HEK293 (cell line): ENCODE measurements around the gene ERBB2.

Experiments
- AEBP2 ChIP-seq: fragments of 450-650 bp; formaldehyde crosslinking; IDR thresholded peaks from 2 replicates; pipeline ENCODE4 v1.5.1; 2016; ENCODE audit warnings: missing biosample characterization, missing genetic modification characterization, borderline replicate concordance
- HOXC10 ChIP-seq: sonication (generic); formaldehyde crosslinking; IDR thresholded peaks from 2 replicates; pipeline ENCODE4 v1.8.1; 2023; ENCODE audit warnings: mild to moderate bottlenecking, missing genetic modification reagents
- SALL2 ChIP-seq: fragments of 450-650 bp; formaldehyde crosslinking; IDR thresholded peaks from 2 replicates; pipeline ENCODE4 v1.5.0; 2017; ENCODE audit warnings: missing biosample characterization, mild to moderate bottlenecking, missing genetic modification characterization, borderline replicate concordance
- SCRT2 ChIP-seq: fragments of 450-650 bp; formaldehyde crosslinking; IDR thresholded peaks from 2 replicates; pipeline ENCODE4 v1.5.1; 2016; ENCODE audit warnings: missing biosample characterization, missing genetic modification characterization
- ZBTB17 ChIP-seq: fragments of 450-650 bp; formaldehyde crosslinking; IDR thresholded peaks from 2 replicates; pipeline ENCODE4 v1.5.1; 2016; ENCODE audit warnings: missing biosample characterization, missing genetic modification characterization
- ZBTB6 ChIP-seq: fragments of 450-650 bp; formaldehyde crosslinking; IDR thresholded peaks from 2 replicates; pipeline ENCODE4 v1.5.1; 2017; ENCODE audit warnings: missing biosample characterization, missing genetic modification characterization
- ZFP37 ChIP-seq: fragments of 450-650 bp; formaldehyde crosslinking; IDR thresholded peaks from 2 replicates; pipeline ENCODE4 v1.5.1; 2016; ENCODE audit warnings: missing biosample characterization, missing genetic modification characterization
- ZNF121 ChIP-seq: fragments of 450-650 bp; formaldehyde crosslinking; IDR thresholded peaks from 2 replicates; pipeline ENCODE4 v1.5.1; 2016; ENCODE audit warnings: missing biosample characterization, missing genetic modification characterization
- ZNF155 ChIP-seq: fragments of 450-650 bp; formaldehyde crosslinking; IDR thresholded peaks from 2 replicates; pipeline ENCODE4 v1.5.1; 2016; ENCODE audit warnings: missing biosample characterization, missing genetic modification characterization
- ZNF157 ChIP-seq: fragments of 450-650 bp; formaldehyde crosslinking; IDR thresholded peaks from 2 replicates; pipeline ENCODE4 v1.5.1; 2016; ENCODE audit warnings: missing biosample characterization, missing genetic modification characterization
- ZNF175 ChIP-seq: fragments of 450-650 bp; formaldehyde crosslinking; IDR thresholded peaks from 2 replicates; pipeline ENCODE4 v1.5.1; 2016; ENCODE audit warnings: missing biosample characterization, missing genetic modification characterization
- ZNF18 ChIP-seq: fragments of 450-650 bp; formaldehyde crosslinking; IDR thresholded peaks from 2 replicates; pipeline ENCODE4 v1.5.1; 2016; ENCODE audit warnings: missing biosample characterization, missing genetic modification characterization
- ZNF223 ChIP-seq: fragments of 450-650 bp; formaldehyde crosslinking; IDR thresholded peaks from 2 replicates; pipeline ENCODE4 v1.5.1; 2016; ENCODE audit warnings: missing biosample characterization, missing genetic modification characterization
- ZNF23 ChIP-seq: fragments of 450-650 bp; formaldehyde crosslinking; IDR thresholded peaks from 2 replicates; pipeline ENCODE4 v1.5.1; 2016; ENCODE audit warnings: missing biosample characterization, missing genetic modification characterization, borderline replicate concordance
- ZNF266 ChIP-seq: fragments of 450-650 bp; formaldehyde crosslinking; IDR thresholded peaks from 2 replicates; pipeline ENCODE4 v1.5.1; 2016; ENCODE audit warnings: missing biosample characterization, missing genetic modification characterization, low read depth
- ZNF292 ChIP-seq: fragments of 450-650 bp; formaldehyde crosslinking; IDR thresholded peaks from 2 replicates; pipeline ENCODE4 v1.5.1; 2016; ENCODE audit warnings: low read depth, missing biosample characterization, missing genetic modification characterization, borderline replicate concordance
- ZNF302 ChIP-seq: fragments of 450-650 bp; formaldehyde crosslinking; IDR thresholded peaks from 2 replicates; pipeline ENCODE4 v1.5.1; 2016; ENCODE audit warnings: missing biosample characterization, missing genetic modification characterization, low read depth
- ZNF416 ChIP-seq: fragments of 450-650 bp; formaldehyde crosslinking; IDR thresholded peaks from 2 replicates; pipeline ENCODE4 v1.5.1; 2016; ENCODE audit warnings: missing biosample characterization, missing genetic modification characterization
- ZNF518A ChIP-seq: fragments of 450-650 bp; formaldehyde crosslinking; conservative IDR thresholded peaks from 2 replicates; pipeline ENCODE4 v1.5.1; 2016; ENCODE audit warnings: low read depth, missing biosample characterization, missing genetic modification characterization
- ZNF544 ChIP-seq: fragments of 450-650 bp; formaldehyde crosslinking; IDR thresholded peaks from 2 replicates; pipeline ENCODE4 v1.5.0; 2017; ENCODE audit warnings: missing biosample characterization, missing genetic modification characterization
- ZNF549 ChIP-seq: fragments of 450-650 bp; IDR thresholded peaks from 2 replicates; pipeline ENCODE4 v1.5.1; 2018; ENCODE audit warnings: missing biosample characterization, missing genetic modification characterization, mild to moderate bottlenecking, inconsistent platforms, moderate library complexity
- ZNF596 ChIP-seq: fragments of 450-650 bp; IDR thresholded peaks from 2 replicates; pipeline ENCODE4 v1.5.0; 2018; ENCODE audit warnings: missing biosample characterization, mild to moderate bottlenecking, missing genetic modification characterization, moderate library complexity
- ZNF645 ChIP-seq: fragments of 450-650 bp; formaldehyde crosslinking; IDR thresholded peaks from 2 replicates; pipeline ENCODE4; 2016; ENCODE audit warnings: missing biosample characterization, missing genetic modification characterization
- ZNF707 ChIP-seq: fragments of 450-650 bp; formaldehyde crosslinking; IDR thresholded peaks from 2 replicates; pipeline ENCODE4 v1.5.1; 2016; ENCODE audit warnings: missing biosample characterization, missing genetic modification characterization
- ZNF830 ChIP-seq: fragments of 450-650 bp; IDR thresholded peaks from 2 replicates; pipeline ENCODE4 v1.5.0; 2018; ENCODE audit warnings: missing biosample characterization, missing genetic modification characterization, low read depth, mild to moderate bottlenecking, moderate library complexity
- ZSCAN23 ChIP-seq: fragments of 450-650 bp; formaldehyde crosslinking; IDR thresholded peaks from 2 replicates; pipeline ENCODE4 v1.5.1; 2016; ENCODE audit warnings: missing biosample characterization, missing genetic modification characterization
- ZSCAN5A ChIP-seq: fragments of 450-650 bp; formaldehyde crosslinking; IDR thresholded peaks from 2 replicates; pipeline ENCODE4 v1.5.1; 2016; ENCODE audit warnings: missing biosample characterization, missing genetic modification characterization

The ERBB2 gene

GRCh38 chr17:39667945-39668924 lies 31.6 kb upstream of the ERBB2 start, which contains the start of gene PNMT (continued):
- TF ChIP-seq ZNF18 (tag by site-specific recombination) (no peak), ZNF416 (tag by site-specific recombination) (no peak), ZFP37 (tag by site-specific recombination) (0 out of 2 replicates have a peak, but pooled peaks have one; percentile 31), ZNF223 (tag by site-specific recombination) (no peak), ZSCAN5A (tag by site-specific recombination) (no peak), ZBTB17 (tag by site-specific recombination) (peak; percentile 90), SCRT2 (tag by site-specific recombination) (no peak; the same call in 1 of the 2 replicates), ZNF645 (tag by site-specific recombination) (no peak), ZSCAN23 (tag by site-specific recombination) (no peak), AEBP2 (no peak), ZNF830 (tag by site-specific recombination) (no peak), ZNF544 (tag by site-specific recombination) (no peak), ZNF157 (no peak), ZBTB6 (0 out of 2 replicates have a peak, but pooled peaks have one; percentile 12), HOXC10 (no peak), ZNF707 (tag by site-specific recombination) (no peak), ZNF121 (tag by site-specific recombination) (no peak; the same call in 1 of the 2 replicates), ZNF23 (tag by site-specific recombination) (no peak), ZNF302 (tag by site-specific recombination) (no peak), ZNF266 (tag by site-specific recombination) (no peak), ZNF549 (no peak), ZNF518A (tag by site-specific recombination) (no peak), ZNF292 (no peak), SALL2 (tag by site-specific recombination) (no peak), ZNF175 (tag by site-specific recombination) (no peak), ZNF155 (tag by site-specific recombination) (no peak), ZNF596 (tag by site-specific recombination) (peak; percentile 64; the same call in 1 of the 2 replicates)
